Keratinocyte (primary cell): ENCODE data around the gene LDLRAD2. TPM values are rescaled to one million over a fixed set of nuclear protein-coding genes. Genes with fewer than 3 reads are reported as not detected.

Source experiments
- DNase-seq: peaks from one replicate; pipeline ENCODE4 v3.0.0-alpha.2; 2011; ENCODE audit warnings: low read depth, missing footprints, low spot score
- FAIRE-seq: peaks from 2 replicates; lab custom pipeline; 2011; peaks lifted over from hg19 to GRCh38; lab: Jason Lieb, UNC
- H2AFZ ChIP-seq: 2 replicates; pipeline ENCODE4 v1.6.0; 2012; ENCODE audit warnings: low read length, control low read depth, inconsistent platforms; ENCODE audit not compliant: control insufficient read depth
- H3K27ac ChIP-seq: 2 replicates; pipeline ENCODE4 v1.5.1; 2011; ENCODE audit warnings: low read length; ENCODE audit not compliant: control insufficient read depth, insufficient read depth
- H3K27me3 ChIP-seq: 3 replicates; pipeline ENCODE4 v1.6.0; 2011; ENCODE audit warnings: low read length; ENCODE audit not compliant: control insufficient read depth, insufficient read depth; ENCODE audit errors: extremely low read depth
- H3K36me3 ChIP-seq, 2 experiments: 2 replicates in 1 of 2; 3 replicates in 1 of 2; pipeline ENCODE4 v1.5.1; 2011; ENCODE audit warnings: low read length in 2 of 2, mild to moderate bottlenecking in 1 of 2; ENCODE audit not compliant: control insufficient read depth in 2 of 2, insufficient read depth in 2 of 2; ENCODE audit errors: extremely low read depth in 1 of 2
- H3K4me1 ChIP-seq: 3 replicates; pipeline ENCODE4 v1.5.1; 2011; ENCODE audit warnings: low read length; ENCODE audit not compliant: control insufficient read depth, insufficient read depth; ENCODE audit errors: extremely low read depth
- H3K4me2 ChIP-seq: 3 replicates; pipeline ENCODE4 v1.6.0; 2011; ENCODE audit warnings: low read depth, low read length; ENCODE audit not compliant: control insufficient read depth, insufficient read depth; ENCODE audit errors: extremely low read depth
- H3K4me3 ChIP-seq, 3 experiments: fragments of 200-600 bp in 1 of 3; sonication (generic) in 1 of 3; 2 replicates in 2 of 3; 3 replicates in 1 of 3; pipeline ENCODE4 v1.5.1; 2011 to 2016; ENCODE audit warnings: low read length in 3 of 3, mild to moderate bottlenecking in 3 of 3, control low read depth in 2 of 3, inconsistent platforms in 1 of 3, low read depth in 1 of 3, mixed read lengths in 1 of 3, mixed run types in 1 of 3, moderate library complexity in 1 of 3; ENCODE audit not compliant: control insufficient read depth in 2 of 3, insufficient read depth in 2 of 3; ENCODE audit errors: extremely low read depth in 1 of 3
- H3K79me2 ChIP-seq: 2 replicates; pipeline ENCODE4 v1.6.0; 2012; ENCODE audit warnings: low read length; ENCODE audit not compliant: control insufficient read depth, insufficient read depth
- H3K9ac ChIP-seq: 3 replicates; pipeline ENCODE4 v1.6.0; 2011; ENCODE audit warnings: low read length; ENCODE audit not compliant: control insufficient read depth, insufficient read depth; ENCODE audit errors: extremely low read depth
- H3K9me1 ChIP-seq: 3 replicates; pipeline ENCODE4 v1.6.0; 2011; ENCODE audit warnings: low read length; ENCODE audit not compliant: control insufficient read depth, insufficient read depth; ENCODE audit errors: extremely low read depth
- H3K9me3 ChIP-seq: 2 replicates; pipeline ENCODE4 v1.5.1; 2012; ENCODE audit warnings: low read depth, low read length; ENCODE audit not compliant: control insufficient read depth
- H4K20me1 ChIP-seq: 3 replicates; pipeline ENCODE4 v1.6.0; 2011; ENCODE audit warnings: low read length; ENCODE audit not compliant: control insufficient read depth, insufficient read depth; ENCODE audit errors: extremely low read depth
- CTCF ChIP-seq, 3 experiments: IDR thresholded peaks in 1 of 3; conservative IDR thresholded peaks in 1 of 3; optimal IDR thresholded peaks in 1 of 3; 2 replicates in 2 of 3; 3 replicates in 1 of 3; pipeline versions ENCODE3 to v1.5.1; 2011; ENCODE audit warnings: low read length in 3 of 3, mild to moderate bottlenecking in 3 of 3, moderate library complexity in 2 of 3, control low read depth in 1 of 3, inconsistent platforms in 1 of 3; ENCODE audit not compliant: insufficient read depth in 2 of 3; ENCODE audit errors: extremely low read depth in 1 of 3
- EZH2 ChIP-seq: IDR thresholded peaks from one replicate; pipeline ENCODE4 v1.6.1; 2012; ENCODE audit warnings: inconsistent platforms, mild to moderate bottlenecking, low read length, moderate library complexity
- dilution Hi-C: fragments of 300-500 bp; cut with MboI; formaldehyde crosslinking; loops from one replicate; pipeline ENCODE4 v1.7.0; 2020; ENCODE audit warnings: low sequenced_read_pairs; ENCODE audit not compliant: extremely low pct_ligation_motif_present
- polyA plus RNA-seq, 5 experiments: library from polyadenylated mRNA; depleted of rRNA in 3 of 5; stranded (reverse) in 3 of 5; stranded (forward) in 1 of 5; unstranded in 1 of 5; fragments of >200 nt; gene quantifications; 1 replicate in 1 of 5; 2 replicates in 3 of 5; 3 replicates in 1 of 5; pipeline versions ENCODE4 v1.2.1 to v1.2.3, GENCODE V29; 2011 to 2012; ENCODE audit warnings: missing spikeins in 2 of 5, low read depth in 1 of 5, low replicate concordance in 1 of 5

The LDLRAD2 gene
- polyA plus RNA-seq, 1 donor (not counting 4 experiments of a cell fraction or from before 2014, with no cell fraction given) = 0.07 TPM

- Histone ChIP-seq H2AFZ (no peak overlapping the region), H3K27me3 (no peaks in the 10 kb centered on the region), H3K9ac (no peak overlapping the region), H3K79me2 (no peaks in the 10 kb centered on the region), H3K4me3 (no peak overlapping the region), H3K4me2 (no peak overlapping the region), H3K27ac (no peak overlapping the region), H3K9me3 (no peaks in the 10 kb centered on the region), H3K9me1 (no peaks in the 10 kb centered on the region), H3K36me3 (peaks cover 9 to 30% of the 10 kb centered on the region in 2 experiments), H3K4me1 (no peaks in the 10 kb centered on the region), H4K20me1 (no peaks in the 10 kb centered on the region)
- no peak for TF ChIP-seq CTCF (optimal IDR thresholded peaks at IDR 0.05 in 1 of 3, IDR thresholded peaks at IDR 0.05 in 1 of 3, conservative IDR thresholded peaks at IDR 0.05 in 1 of 3; ENCODE audit: extremely low read depth in 1 of 3, insufficient read depth in 2 of 3, low read length in 3 of 3)
- no peak for TF ChIP-seq EZH2
- dilution Hi-C loops = no loop called here
- FAIRE-seq = no peak
- no peak for DNase-seq
Observed at GRCh38 chr1:21822349-21822748, 10.3 kb downstream of the LDLRAD2 start.

GRCh38 chr1:21823206-21823979, 11.3 kb downstream of the LDLRAD2 start:
- no peaks in the 10 kb centered on the region for H3K27me3 ChIP-seq
- no peak for FAIRE-seq
- no peaks in the 10 kb centered on the region for H3K79me2 ChIP-seq

More at GRCh38 chr1:21823206-21823979, 11.3 kb downstream of the LDLRAD2 start:
- Histone ChIP-seq H3K4me2 (no peak overlapping the region), H3K4me3 (no peak overlapping the region), H3K9ac (no peak overlapping the region), H3K9me1 (no peaks in the 10 kb centered on the region), H2AFZ (no peak overlapping the region), H3K4me1 (no peaks in the 10 kb centered on the region), H3K9me3 (no peaks in the 10 kb centered on the region), H3K36me3 (peaks cover 9 to 39% of the 10 kb centered on the region in 2 experiments), H4K20me1 (no peaks in the 10 kb centered on the region), H3K27ac (no peak overlapping the region)
- TF ChIP-seq CTCF (optimal IDR thresholded peaks at IDR 0.05 in 1 of 3, IDR thresholded peaks at IDR 0.05 in 1 of 3, conservative IDR thresholded peaks at IDR 0.05 in 1 of 3; ENCODE audit: extremely low read depth in 1 of 3, insufficient read depth in 2 of 3, low read length in 3 of 3) (no peak), EZH2 (no peak)
- dilution Hi-C loops = no loop called here
- DNase-seq = no peak
